Measurements from ENCODE around the gene TMEM120B.

Gene TMEM120B

GRCh38 chr12:121801595-121802484, 89.3 kb downstream of the TMEM120B start:
- Histone ChIP-seq H3K36me3 (replicated peaks in 1 of 2; ENCODE audit: control insufficient read depth in 2 of 2, insufficient read depth in 2 of 2, low read length in 2 of 2) (peaks cover 11 to 42% of the 10 kb centered on the region in 2 donors), H4K8ac (ENCODE audit: low read depth, low read length) (no peak overlapping the region), H3K4me3 (ENCODE audit: low read length in 2 of 2) (peak overlapping the region; percentile 56 to 92), H3K4ac (ENCODE audit: low read length) (no peak overlapping the region), H3K4me1 (ENCODE audit: control insufficient read depth in 2 of 2, insufficient read depth in 1 of 2, low read depth in 1 of 2, low read length in 2 of 2) (peaks cover 30 to 38% of the 10 kb centered on the region in 2 donors), H3K18ac (ENCODE audit: low read length) (peak overlapping the region; percentile 99), H2BK12ac (ENCODE audit: low read length) (no peak overlapping the region), H3K4me2 (ENCODE audit: insufficient read depth, low read length, poor library complexity, severe bottlenecking) (peak overlapping the region; percentile 72), H3K23ac (ENCODE audit: low read depth, low read length, poor library complexity) (no peak overlapping the region), H3K27ac (replicated peaks; ENCODE audit: low read length) (peak overlapping the region; percentile 85), H2BK15ac (ENCODE audit: low read length) (no peak overlapping the region), H3K9me3 (replicated peaks in 1 of 2; ENCODE audit: control insufficient read depth in 2 of 2, insufficient read depth in 1 of 2, low read depth in 1 of 2, low read length in 2 of 2) (no peaks in the 10 kb centered on the region), H2BK120ac (ENCODE audit: low read depth, low read length) (no peak overlapping the region), H2BK5ac (ENCODE audit: low read length) (peak overlapping the region; percentile 4), H3K14ac (ENCODE audit: low read length) (no peak overlapping the region), H3K27me3 (ENCODE audit: control insufficient read depth in 3 of 3, insufficient read depth in 3 of 3, low read depth in 1 of 3, low read length in 3 of 3) (no peaks in the 10 kb centered on the region), H2AFZ (ENCODE audit: low read length) (no peak overlapping the region), H2AK5ac (ENCODE audit: low read depth, low read length) (no peak overlapping the region), H4K91ac (ENCODE audit: low read depth, low read length, poor library complexity) (no peak overlapping the region), H3K9ac (ENCODE audit: low read depth, low read length, poor library complexity) (peak overlapping the region; percentile 66), H3K79me1 (ENCODE audit: low read depth, low read length) (peaks cover 20% of the 10 kb centered on the region)
- no peak for DNase-seq (ENCODE audit: low spot score)
- WGBS, 2 donors (ENCODE audit: extremely low coverage in 2 of 2, insufficient read length in 2 of 2, insufficient replicate concordance in 1 of 2) = 100% methylated on average over 1 of the region's 18 CpGs; no CpG with 5 or more reads in 1 of the 2 donors

GRCh38 chr12:121802485-121802842, 89.9 kb downstream of the TMEM120B start:
- H2AFZ ChIP-seq (ENCODE audit: low read length) = no peak overlapping the region
- no peak overlapping the region for H3K4ac ChIP-seq (ENCODE audit: low read length)
- no peak overlapping the region for H3K14ac ChIP-seq (ENCODE audit: low read length)
- H2BK12ac ChIP-seq (ENCODE audit: low read length) = no peak overlapping the region
- no peak overlapping the region for H3K18ac ChIP-seq (ENCODE audit: low read length)
- no peak overlapping the region for H2AK5ac ChIP-seq (ENCODE audit: low read depth, low read length)
- no peaks in the 10 kb centered on the region for H3K9me3 ChIP-seq (replicated peaks in 1 of 2; ENCODE audit: control insufficient read depth in 2 of 2, insufficient read depth in 1 of 2, low read depth in 1 of 2, low read length in 2 of 2)
- H3K27me3 ChIP-seq (ENCODE audit: control insufficient read depth in 3 of 3, insufficient read depth in 3 of 3, low read depth in 1 of 3, low read length in 3 of 3) = no peaks in the 10 kb centered on the region
- no peak overlapping the region for H2BK5ac ChIP-seq (ENCODE audit: low read length)
- no peak overlapping the region for H2BK15ac ChIP-seq (ENCODE audit: low read length)
- H4K91ac ChIP-seq (ENCODE audit: low read depth, low read length, poor library complexity) = no peak overlapping the region
- peak overlapping the region; percentile 56 to 83 for H3K4me3 ChIP-seq (ENCODE audit: low read length in 2 of 2)
- H3K36me3 ChIP-seq (replicated peaks in 1 of 2; ENCODE audit: control insufficient read depth in 2 of 2, insufficient read depth in 2 of 2, low read length in 2 of 2) = peaks cover 12 to 41% of the 10 kb centered on the region in 2 donors
- H3K9ac ChIP-seq (ENCODE audit: low read depth, low read length, poor library complexity) = peak overlapping the region; percentile 64
- peak overlapping the region; percentile 98 for H3K27ac ChIP-seq (replicated peaks; ENCODE audit: low read length)
- H3K23ac ChIP-seq (ENCODE audit: low read depth, low read length, poor library complexity) = no peak overlapping the region
- no peak overlapping the region for H2BK120ac ChIP-seq (ENCODE audit: low read depth, low read length)
- no peak for DNase-seq (ENCODE audit: low spot score)
- no CpG with 5 or more reads among the region's 1 CpG for WGBS, 2 donors (ENCODE audit: extremely low coverage in 2 of 2, insufficient read length in 2 of 2, insufficient replicate concordance in 1 of 2)
- H3K79me1 ChIP-seq (ENCODE audit: low read depth, low read length) = peaks cover 21% of the 10 kb centered on the region
- no peak overlapping the region for H4K8ac ChIP-seq (ENCODE audit: low read depth, low read length)
- H3K4me1 ChIP-seq (ENCODE audit: control insufficient read depth in 2 of 2, insufficient read depth in 1 of 2, low read depth in 1 of 2, low read length in 2 of 2) = peaks cover 26 to 36% of the 10 kb centered on the region in 2 donors
- peak overlapping the region; percentile 98 for H3K4me2 ChIP-seq (ENCODE audit: insufficient read depth, low read length, poor library complexity, severe bottlenecking)

- Histone ChIP-seq H3K23ac (ENCODE audit: low read depth, low read length, poor library complexity) (peak overlapping the region; percentile 57), H3K79me1 (ENCODE audit: low read depth, low read length) (peaks cover 21% of the 10 kb centered on the region), H4K91ac (ENCODE audit: low read depth, low read length, poor library complexity) (no peak overlapping the region), H3K27ac (replicated peaks; ENCODE audit: low read length) (peak overlapping the region; percentile 98), H3K4me3 (ENCODE audit: low read length in 2 of 2) (peak overlapping the region; percentile 56 to 83), H3K27me3 (ENCODE audit: control insufficient read depth in 3 of 3, insufficient read depth in 3 of 3, low read depth in 1 of 3, low read length in 3 of 3) (no peaks in the 10 kb centered on the region), H3K4me1 (ENCODE audit: control insufficient read depth in 2 of 2, insufficient read depth in 1 of 2, low read depth in 1 of 2, low read length in 2 of 2) (peaks cover 20 to 33% of the 10 kb centered on the region in 2 donors), H3K9ac (ENCODE audit: low read depth, low read length, poor library complexity) (peak overlapping the region; percentile 90), H3K18ac (ENCODE audit: low read length) (peak overlapping the region; percentile 97), H3K4me2 (ENCODE audit: insufficient read depth, low read length, poor library complexity, severe bottlenecking) (peak overlapping the region; percentile 98), H3K4ac (ENCODE audit: low read length) (peak overlapping the region; percentile 84), H2BK5ac (ENCODE audit: low read length) (peak overlapping the region; percentile 80), H3K36me3 (replicated peaks in 1 of 2; ENCODE audit: control insufficient read depth in 2 of 2, insufficient read depth in 2 of 2, low read length in 2 of 2) (peaks cover 15 to 41% of the 10 kb centered on the region in 2 donors), H3K14ac (ENCODE audit: low read length) (no peak overlapping the region), H3K9me3 (replicated peaks in 1 of 2; ENCODE audit: control insufficient read depth in 2 of 2, insufficient read depth in 1 of 2, low read depth in 1 of 2, low read length in 2 of 2) (no peaks in the 10 kb centered on the region), H2BK12ac (ENCODE audit: low read length) (no peak overlapping the region), H2AK5ac (ENCODE audit: low read depth, low read length) (peak overlapping the region; percentile 94), H4K8ac (ENCODE audit: low read depth, low read length) (no peak overlapping the region), H2BK15ac (ENCODE audit: low read length) (no peak overlapping the region), H2BK120ac (ENCODE audit: low read depth, low read length) (peak overlapping the region; percentile 99), H2AFZ (ENCODE audit: low read length) (peak overlapping the region; percentile 86)
- no CpG with 5 or more reads among the region's 65 CpGs for WGBS, 2 donors (ENCODE audit: extremely low coverage in 2 of 2, insufficient read length in 2 of 2, insufficient replicate concordance in 1 of 2)
- DNase-seq (ENCODE audit: low spot score) = peak; percentile 89
Observed at GRCh38 chr12:121802843-121803698, 90.5 kb downstream of the TMEM120B start.
